GM18909 (cell line): Measurements from ENCODE around the gene ADGRE3.
"Not testable (repeated sequence)": the region's sequence is repeated elsewhere in the genome, so short reads cannot be mapped to it uniquely, and the experiment has no call there.

Source experiments
- ATAC-seq: cut with Tn5 transposase; IDR thresholded peaks from one replicate; pipeline ENCODE4 v1.9.1; 2021; ENCODE audit warnings: mild to moderate bottlenecking; ENCODE audit not compliant: unreplicated experiment, poor library complexity

ADGRE3 gene

GRCh38 chr19:14672188-14672872 is 2.3 kb downstream of the ADGRE3 start:
- no peak for ATAC-seq

- ATAC-seq = no peak
These were observed 4.2 kb downstream of the ADGRE3 start for GRCh38 chr19:14670408-14670807.

- no peak for ATAC-seq
These were observed 4.7 kb downstream of the ADGRE3 start for GRCh38 chr19:14669940-14670339.

GRCh38 chr19:14661372-14661924 is 13.2 kb downstream of the ADGRE3 start:
- no peak for ATAC-seq

- no peak for ATAC-seq
These were observed 14.7 kb downstream of the ADGRE3 start for GRCh38 chr19:14659874-14660489.

GRCh38 chr19:14655726-14656125 is 18.9 kb downstream of the ADGRE3 start:
- ATAC-seq = no peak

GRCh38 chr19:14654786-14655560 is 19.7 kb downstream of the ADGRE3 start:
- no peak for ATAC-seq

GRCh38 chr19:14650161-14650560 is 24.5 kb downstream of the ADGRE3 start:
- ATAC-seq = no peak

- ATAC-seq = no peak
These were observed 25.6 kb downstream of the ADGRE3 start for GRCh38 chr19:14649020-14649419.

GRCh38 chr19:14648506-14648905 is 26.1 kb downstream of the ADGRE3 start:
- ATAC-seq = no peak

GRCh38 chr19:14639536-14640277 is 34.9 kb downstream of the ADGRE3 start:
- ATAC-seq = no peak

GRCh38 chr19:14632286-14632685 is 42.4 kb downstream of the ADGRE3 start:
- ATAC-seq = no peak

GRCh38 chr19:14629557-14629956 is 45.1 kb downstream of the ADGRE3 start:
- ATAC-seq = no peak

- not testable (repeated sequence) for ATAC-seq
These were observed 50.2 kb downstream of the ADGRE3 start for GRCh38 chr19:14624491-14624890.

GRCh38 chr19:14619404-14619803 is 55.2 kb downstream of the ADGRE3 start:
- no peak for ATAC-seq

- no peak for ATAC-seq
These were observed 58.2 kb downstream of the ADGRE3 start for GRCh38 chr19:14616407-14616806.

- no peak for ATAC-seq
These were observed 59.0 kb downstream of the ADGRE3 start for GRCh38 chr19:14615623-14616022.

GRCh38 chr19:14614099-14614412 is 60.6 kb downstream of the ADGRE3 start:
- ATAC-seq = no peak

- ATAC-seq = not testable (repeated sequence)
These were observed 61.1 kb downstream of the ADGRE3 start for GRCh38 chr19:14613399-14614098.

GRCh38 chr19:14612657-14613056 is 62.0 kb downstream of the ADGRE3 start:
- ATAC-seq = no peak
